MM.1S (cell line): Measurements from ENCODE around the gene SAMD4A.

Experiments
- DNase-seq: peaks from one replicate; pipeline ENCODE4 v3.0.0-alpha.2; 2015
- H2AFZ ChIP-seq: fragments of 300-600 bp; sonication (generic); 2 replicates; pipeline ENCODE4 v1.6.0; 2016; ENCODE audit warnings: antibody characterized with exemption, low read length
- H3F3A ChIP-seq: fragments of 300-600 bp; sonication (generic); 2 replicates; pipeline ENCODE4 v1.6.1; 2016; ENCODE audit warnings: mild to moderate bottlenecking, antibody characterized with exemption, low read length, moderate library complexity, mixed read lengths; ENCODE audit not compliant: insufficient read depth
- H3K27ac ChIP-seq: fragments of 300-600 bp; sonication (generic); 2 replicates; pipeline ENCODE4 v1.5.1; 2016; ENCODE audit warnings: mild to moderate bottlenecking, low read length
- H3K27me3 ChIP-seq: fragments of 300-600 bp; sonication (generic); replicated peaks from 2 replicates; pipeline ENCODE4 v1.6.0; 2016; ENCODE audit warnings: low read length; ENCODE audit not compliant: insufficient read depth
- H3K36me3 ChIP-seq: fragments of 300-600 bp; sonication (generic); replicated peaks from 2 replicates; pipeline ENCODE4 v1.6.1; 2016; ENCODE audit warnings: mild to moderate bottlenecking, low read length, mixed read lengths; ENCODE audit not compliant: insufficient read depth
- H3K4me1 ChIP-seq: fragments of 300-600 bp; sonication (generic); 2 replicates; pipeline ENCODE4 v1.6.1; 2016; ENCODE audit warnings: low read length, mixed read lengths
- H3K4me2 ChIP-seq: fragments of 300-600 bp; sonication (generic); 2 replicates; pipeline ENCODE4 v1.6.0; 2016; ENCODE audit warnings: low read depth, low read length
- H3K4me3 ChIP-seq: fragments of 300-600 bp; sonication (generic); 2 replicates; pipeline ENCODE4 v1.5.1; 2016; ENCODE audit warnings: low read length, mixed read lengths
- H3K79me2 ChIP-seq: fragments of 300-600 bp; sonication (generic); 2 replicates; pipeline ENCODE4 v1.6.1; 2016; ENCODE audit warnings: mixed run types, low read length, mixed read lengths
- H3K9ac ChIP-seq: fragments of 300-600 bp; sonication (generic); 2 replicates; pipeline ENCODE4 v1.6.1; 2016; ENCODE audit warnings: low read length, mixed read lengths
- H3K9me2 ChIP-seq: fragments of 300-600 bp; sonication (generic); replicated peaks from 2 replicates; pipeline ENCODE4 v1.6.1; 2016; ENCODE audit warnings: mild to moderate bottlenecking, low read length, mixed read lengths; ENCODE audit not compliant: insufficient read depth
- H3K9me3 ChIP-seq: fragments of 300-600 bp; sonication (generic); replicated peaks from 2 replicates; pipeline ENCODE4 v1.6.1; 2016; ENCODE audit warnings: mild to moderate bottlenecking, low read length, mixed read lengths; ENCODE audit not compliant: insufficient read depth
- H4K20me1 ChIP-seq: fragments of 300-600 bp; sonication (generic); 2 replicates; pipeline ENCODE4 v1.6.1; 2016; ENCODE audit warnings: mild to moderate bottlenecking, low read length, moderate library complexity, mixed read lengths; ENCODE audit not compliant: insufficient read depth
- EZH2 ChIP-seq: fragments of 300-600 bp; sonication (generic); optimal IDR thresholded peaks from 2 replicates; pipeline ENCODE3; 2017; ENCODE audit warnings: low read depth, mild to moderate bottlenecking, antibody characterized with exemption, low read length, mixed read lengths
- EZH2phosphoT487 ChIP-seq: fragments of 300-600 bp; sonication (generic); IDR thresholded peaks from 2 replicates; pipeline ENCODE4 v1.6.1; 2018; ENCODE audit warnings: antibody characterized with exemption, low read length
- TF ChIP-seq, protein P1 (sequence below): fragments of 300-600 bp; sonication (generic); IDR thresholded peaks from 2 replicates; pipeline ENCODE4 v1.5.1; 2016; ENCODE audit warnings: antibody characterized with exemption, low read length, mixed read lengths

Gene SAMD4A

DNA sequence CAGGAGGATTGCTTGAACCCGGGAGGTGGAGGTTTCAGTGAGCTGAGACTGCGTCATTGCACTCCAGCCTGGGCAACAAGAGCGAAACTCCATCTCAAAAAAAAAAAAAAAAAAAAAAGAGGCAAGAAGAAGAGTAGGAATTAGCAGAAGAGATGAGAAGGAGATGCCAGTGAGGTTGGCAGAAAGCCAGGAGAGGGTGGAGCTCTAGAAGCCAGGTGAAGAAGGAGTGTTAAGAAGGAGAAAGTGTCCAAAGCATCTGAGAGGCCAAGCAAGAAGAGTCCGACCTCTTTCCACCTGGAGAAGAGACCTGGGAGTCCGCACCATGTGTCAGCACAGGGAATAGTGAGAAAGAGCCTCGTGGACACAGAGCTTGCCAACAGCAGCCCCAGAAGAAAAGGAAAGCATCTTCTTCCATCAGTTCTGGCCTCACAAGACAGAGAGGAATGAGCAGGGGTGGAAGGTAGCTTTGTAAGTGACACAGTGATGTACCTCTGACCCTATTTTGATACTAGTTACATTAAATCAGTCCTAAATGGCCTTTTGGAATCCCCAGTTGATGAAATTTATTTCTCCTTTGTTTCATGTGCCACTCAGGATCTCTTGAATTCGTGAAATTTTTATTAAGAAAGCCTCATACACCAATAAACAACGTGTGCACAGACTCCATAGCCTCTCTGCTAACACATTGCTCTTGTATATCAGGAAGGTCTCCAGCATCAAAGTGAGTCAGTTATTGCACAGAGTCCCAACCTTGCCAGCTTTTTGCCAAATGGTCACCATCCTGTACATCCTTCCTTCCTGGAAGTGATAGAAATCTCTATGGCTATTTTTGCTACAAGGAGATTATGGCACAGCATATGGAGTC, 70.6 kb downstream of the SAMD4A start:
- no peaks in the 10 kb centered on the region for H4K20me1 ChIP-seq
- no peaks in the 10 kb centered on the region for H3K79me2 ChIP-seq
- H2AFZ ChIP-seq = no peak overlapping the region
- no peak overlapping the region for H3K4me3 ChIP-seq
- no peak overlapping the region for H3K4me2 ChIP-seq
- H3K9me3 ChIP-seq = no peaks in the 10 kb centered on the region
- H3F3A ChIP-seq = no peaks in the 10 kb centered on the region
- H3K4me1 ChIP-seq = no peaks in the 10 kb centered on the region
- H3K27ac ChIP-seq = no peak overlapping the region
- no peak for DNase-seq
- H3K9me2 ChIP-seq = no peaks in the 10 kb centered on the region
- no peaks in the 10 kb centered on the region for H3K36me3 ChIP-seq
- no peaks in the 10 kb centered on the region for H3K27me3 ChIP-seq
- H3K9ac ChIP-seq = no peak overlapping the region
- TF ChIP-seq, protein P1, sequence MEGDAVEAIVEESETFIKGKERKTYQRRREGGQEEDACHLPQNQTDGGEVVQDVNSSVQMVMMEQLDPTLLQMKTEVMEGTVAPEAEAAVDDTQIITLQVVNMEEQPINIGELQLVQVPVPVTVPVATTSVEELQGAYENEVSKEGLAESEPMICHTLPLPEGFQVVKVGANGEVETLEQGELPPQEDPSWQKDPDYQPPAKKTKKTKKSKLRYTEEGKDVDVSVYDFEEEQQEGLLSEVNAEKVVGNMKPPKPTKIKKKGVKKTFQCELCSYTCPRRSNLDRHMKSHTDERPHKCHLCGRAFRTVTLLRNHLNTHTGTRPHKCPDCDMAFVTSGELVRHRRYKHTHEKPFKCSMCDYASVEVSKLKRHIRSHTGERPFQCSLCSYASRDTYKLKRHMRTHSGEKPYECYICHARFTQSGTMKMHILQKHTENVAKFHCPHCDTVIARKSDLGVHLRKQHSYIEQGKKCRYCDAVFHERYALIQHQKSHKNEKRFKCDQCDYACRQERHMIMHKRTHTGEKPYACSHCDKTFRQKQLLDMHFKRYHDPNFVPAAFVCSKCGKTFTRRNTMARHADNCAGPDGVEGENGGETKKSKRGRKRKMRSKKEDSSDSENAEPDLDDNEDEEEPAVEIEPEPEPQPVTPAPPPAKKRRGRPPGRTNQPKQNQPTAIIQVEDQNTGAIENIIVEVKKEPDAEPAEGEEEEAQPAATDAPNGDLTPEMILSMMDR = no peak
- TF ChIP-seq EZH2 = no peak
- no peak for TF ChIP-seq EZH2phosphoT487

DNA sequence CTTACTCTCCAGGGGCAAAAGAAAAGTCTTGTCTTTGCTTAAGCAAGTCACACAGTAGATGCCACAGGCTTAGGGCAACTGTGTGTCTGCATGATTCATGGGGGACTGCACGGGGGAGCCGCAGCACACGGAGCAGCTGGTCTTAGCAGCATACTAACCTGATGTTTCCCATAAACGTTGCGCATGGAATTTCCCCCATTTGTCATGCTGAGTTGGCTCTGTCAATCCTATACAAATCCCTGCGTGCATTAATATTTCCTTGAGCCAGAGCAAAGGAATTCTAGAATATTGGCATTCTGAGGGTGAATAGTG, 71.2 kb downstream of the SAMD4A start:
- Histone ChIP-seq H3K9ac (no peak overlapping the region), H3K9me2 (no peaks in the 10 kb centered on the region), H3K4me1 (no peaks in the 10 kb centered on the region), H3K27me3 (no peaks in the 10 kb centered on the region), H4K20me1 (no peaks in the 10 kb centered on the region), H3K27ac (no peak overlapping the region), H3K4me2 (no peak overlapping the region), H2AFZ (no peak overlapping the region), H3F3A (no peaks in the 10 kb centered on the region), H3K4me3 (no peak overlapping the region), H3K79me2 (no peaks in the 10 kb centered on the region), H3K9me3 (no peaks in the 10 kb centered on the region), H3K36me3 (no peaks in the 10 kb centered on the region)
- TF ChIP-seq EZH2phosphoT487 = no peak
- TF ChIP-seq, protein P1 = no peak
- TF ChIP-seq EZH2 = no peak
- no peak for DNase-seq

DNA sequence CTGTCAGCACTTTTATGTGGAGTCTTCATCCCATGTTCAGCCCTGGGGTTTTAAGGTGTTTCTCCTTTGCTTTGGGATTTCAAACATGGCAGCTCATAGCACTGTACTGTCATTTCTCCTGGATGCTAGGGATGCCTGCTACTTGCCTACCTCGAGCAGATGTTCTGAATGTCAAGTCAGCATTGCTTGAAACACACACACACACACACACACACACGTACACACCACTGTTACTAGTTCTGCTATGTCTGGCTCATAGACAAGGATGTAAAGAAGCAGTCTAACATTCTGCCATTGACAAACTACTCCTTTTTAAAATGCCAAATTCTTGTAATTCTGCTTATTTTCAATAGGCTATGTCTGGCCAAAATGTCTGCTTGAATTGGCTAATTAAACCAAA, 72.7 kb downstream of the SAMD4A start:
- Histone ChIP-seq H3K4me2 (no peak overlapping the region), H3K36me3 (no peaks in the 10 kb centered on the region), H3K79me2 (no peaks in the 10 kb centered on the region), H3F3A (no peaks in the 10 kb centered on the region), H3K4me1 (no peaks in the 10 kb centered on the region), H4K20me1 (no peaks in the 10 kb centered on the region), H3K27ac (no peak overlapping the region), H3K9me3 (no peaks in the 10 kb centered on the region), H3K9ac (no peak overlapping the region), H3K4me3 (no peak overlapping the region), H2AFZ (no peak overlapping the region), H3K9me2 (no peaks in the 10 kb centered on the region), H3K27me3 (no peaks in the 10 kb centered on the region)
- TF ChIP-seq EZH2 (no peak), EZH2phosphoT487 (no peak)
- TF ChIP-seq, protein P1 = no peak
- no peak for DNase-seq
